ENCODE results near the gene ITGB3BP.
"Not testable (repeated sequence)": the region's sequence is repeated elsewhere in the genome, so short reads cannot be mapped to it uniquely, and the experiment has no call there.

The ITGB3BP gene

GRCh38 chr1:63498106-63498505 lies 24.9 kb downstream of the ITGB3BP start:
- no peak for TF ChIP-seq CTCF (IDR thresholded peaks at IDR 0.05; ENCODE audit: low read depth, low read length)
- no peaks in the 10 kb centered on the region for H3K36me3 ChIP-seq
- H3K4me1 ChIP-seq = no peaks in the 10 kb centered on the region

GRCh38 chr1:63497577-63497976 lies 25.4 kb downstream of the ITGB3BP start:
- Histone ChIP-seq H3K27me3 (no peaks in the 10 kb centered on the region), H3K4me3 (ENCODE audit: low read depth, low read length) (no peak overlapping the region), H3K36me3 (no peaks in the 10 kb centered on the region), H3K9me3 (no peaks in the 10 kb centered on the region), H3K4me1 (no peaks in the 10 kb centered on the region)
- no peak for TF ChIP-seq CTCF (IDR thresholded peaks at IDR 0.05; ENCODE audit: low read depth, low read length)
- no peak for DNase-seq

More at GRCh38 chr1:63498106-63498505, 24.9 kb downstream of the ITGB3BP start:
- H3K27me3 ChIP-seq = no peaks in the 10 kb centered on the region
- H3K4me3 ChIP-seq (ENCODE audit: low read depth, low read length) = no peak overlapping the region
- DNase-seq = no peak
- H3K9me3 ChIP-seq = no peaks in the 10 kb centered on the region

- DNase-seq = no peak
- no peak for TF ChIP-seq CTCF (IDR thresholded peaks at IDR 0.05; ENCODE audit: low read depth, low read length)
- no peaks in the 10 kb centered on the region for H3K27me3 ChIP-seq
- no peak overlapping the region for H3K4me3 ChIP-seq (ENCODE audit: low read depth, low read length)
- no peaks in the 10 kb centered on the region for H3K36me3 ChIP-seq
- no peaks in the 10 kb centered on the region for H3K4me1 ChIP-seq
- no peaks in the 10 kb centered on the region for H3K9me3 ChIP-seq
Observed at GRCh38 chr1:63487336-63488065, 35.5 kb downstream of the ITGB3BP start.

- no peaks in the 10 kb centered on the region for H3K36me3 ChIP-seq
Observed at GRCh38 chr1:63486629-63487028, 36.4 kb downstream of the ITGB3BP start.

GRCh38 chr1:63480057-63480456 lies 43.0 kb downstream of the ITGB3BP start:
- Histone ChIP-seq H3K4me3 (ENCODE audit: low read depth, low read length) (no peak overlapping the region), H3K9me3 (no peaks in the 10 kb centered on the region), H3K27me3 (no peaks in the 10 kb centered on the region), H3K4me1 (no peaks in the 10 kb centered on the region), H3K36me3 (no peaks in the 10 kb centered on the region)
- no peak for TF ChIP-seq CTCF (IDR thresholded peaks at IDR 0.05; ENCODE audit: low read depth, low read length)
- DNase-seq = no peak

More at GRCh38 chr1:63486629-63487028, 36.4 kb downstream of the ITGB3BP start:
- Histone ChIP-seq H3K4me3 (ENCODE audit: low read depth, low read length) (no peak overlapping the region), H3K27me3 (no peaks in the 10 kb centered on the region), H3K4me1 (no peaks in the 10 kb centered on the region), H3K9me3 (no peaks in the 10 kb centered on the region)
- TF ChIP-seq CTCF (IDR thresholded peaks at IDR 0.05; ENCODE audit: low read depth, low read length) = no peak
- DNase-seq = no peak

- no peaks in the 10 kb centered on the region for H3K4me1 ChIP-seq
- no peaks in the 10 kb centered on the region for H3K36me3 ChIP-seq
- H3K4me3 ChIP-seq (ENCODE audit: low read depth, low read length) = no peak overlapping the region
- TF ChIP-seq CTCF (IDR thresholded peaks at IDR 0.05; ENCODE audit: low read depth, low read length) = no peak
- H3K27me3 ChIP-seq = no peaks in the 10 kb centered on the region
- DNase-seq = no peak
- H3K9me3 ChIP-seq = no peaks in the 10 kb centered on the region
Observed at GRCh38 chr1:63475761-63476160, 47.3 kb downstream of the ITGB3BP start.

- not testable (repeated sequence) for H3K9me3 ChIP-seq; H3K27me3 ChIP-seq; H3K4me1 ChIP-seq; H3K4me3 ChIP-seq (ENCODE audit: low read depth, low read length); DNase-seq; H3K36me3 ChIP-seq
Observed at GRCh38 chr1:63468683-63469082, 54.3 kb downstream of the ITGB3BP start.
